K562 (cell line): ENCODE data around the gene MYOM3. TPM values are rescaled to one million over a fixed set of nuclear protein-coding genes. Genes with fewer than 3 reads are reported as not detected.

Experiments
- ATAC-seq: fragments of 200-7000 bp; cut with Tn5 transposase; 3 replicates; pipeline ENCODE4 v1.9.1; 2020; ENCODE audit warnings: moderate library complexity
- BruUV-seq: library from RNA; stranded (reverse); fragments of 400-500 nt; replicated peaks from 2 replicates; lab custom pipeline; 2021; lab: Mats Ljungman, UMichigan
- CTCF ChIA-PET: fragments of 300-600 bp; formaldehyde crosslinking; extraction: SDS; loops from one replicate; lab custom pipeline; 2021; ENCODE audit warnings: low intra/inter-chr PET ratio; lab: Yijun Ruan, JAX
- POLR2A ChIA-PET: fragments of 300-600, 350-650 bp; sonication (Branson Sonifier 250); formaldehyde crosslinking; extraction: SDS; loops from one replicate; lab custom pipeline; 2021; ENCODE audit warnings: antibody characterized with exemption, inconsistent platforms; lab: Yijun Ruan, JAX
- DNase-seq, 4 experiments: peaks; one replicate each; pipeline versions ENCODE4 v3.0.0 to v3.0.0-alpha.2; 2011 to 2018; ENCODE audit warnings: low spot score in 3 of 4, mixed read lengths in 3 of 4; ENCODE audit errors: extremely low read depth in 1 of 4
- FAIRE-seq: peaks from 2 replicates; lab custom pipeline; 2011; peaks lifted over from hg19 to GRCh38; lab: Jason Lieb, UNC
- H2AFZ ChIP-seq: 2 replicates; pipeline ENCODE4 v1.6.0; 2011; ENCODE audit warnings: low read depth, low read length, control low read depth, inconsistent platforms
- H3K27ac ChIP-seq: fragments of 200-600 bp; 3 replicates; pipeline ENCODE4 v1.8.0; 2011; ENCODE audit warnings: low read depth, mild to moderate bottlenecking, control low read depth, inconsistent platforms, low read length, moderate library complexity, mixed read lengths; ENCODE audit errors: extremely low read depth
- H3K27me3 ChIP-seq, 2 experiments: fragments of 300-600 bp in 1 of 2; 2 replicates in 1 of 2; 3 replicates in 1 of 2; pipeline versions ENCODE4 v1.6.0 to v1.8.0; 2011; ENCODE audit warnings: inconsistent platforms in 2 of 2, low read length in 2 of 2, mild to moderate bottlenecking in 1 of 2, mixed read lengths in 1 of 2, moderate library complexity in 1 of 2; ENCODE audit not compliant: control insufficient read depth in 2 of 2, insufficient read depth in 2 of 2
- H3K36me3 ChIP-seq: fragments of 300-600 bp; 3 replicates; pipeline ENCODE4 v1.8.0; 2011; ENCODE audit warnings: mild to moderate bottlenecking, low read length, inconsistent platforms; ENCODE audit not compliant: control insufficient read depth, insufficient read depth
- H3K4me1 ChIP-seq, 2 experiments: fragments of 200-600 bp in 1 of 2; replicated peaks in 1 of 2; 2 replicates in 1 of 2; 3 replicates in 1 of 2; pipeline versions ENCODE4 v1.5.1 to v1.8.0; 2011; ENCODE audit warnings: inconsistent platforms in 2 of 2, low read length in 2 of 2, mild to moderate bottlenecking in 1 of 2, mixed read lengths in 1 of 2, moderate library complexity in 1 of 2; ENCODE audit not compliant: control insufficient read depth in 2 of 2, insufficient read depth in 2 of 2
- H3K4me2 ChIP-seq: 2 replicates; pipeline ENCODE4 v1.6.1; 2011; ENCODE audit warnings: low read length, control low read depth, inconsistent platforms, mixed read lengths; ENCODE audit not compliant: insufficient read depth
- H3K4me3 ChIP-seq: fragments of 200-600 bp; sonication (generic), shearing (Covaris generic); 2 replicates; pipeline ENCODE4 v1.5.1; 2016; ENCODE audit warnings: control low read depth, inconsistent platforms
- H3K79me2 ChIP-seq: fragments of 200-600 bp; 3 replicates; pipeline ENCODE4 v1.8.0; 2011; ENCODE audit warnings: low read length, inconsistent platforms; ENCODE audit not compliant: control insufficient read depth, insufficient read depth
- H3K9ac ChIP-seq, 2 experiments: 2 replicates each; pipeline versions ENCODE4 v1.6.0 to v1.6.1; 2011; ENCODE audit warnings: low read depth in 2 of 2, low read length in 2 of 2, control low read depth in 1 of 2, inconsistent platforms in 1 of 2, mild to moderate bottlenecking in 1 of 2, mixed read lengths in 1 of 2; ENCODE audit not compliant: insufficient read depth in 1 of 2
- H3K9me1 ChIP-seq: one replicate; pipeline ENCODE4 v1.6.0; 2011; ENCODE audit warnings: inconsistent platforms, mild to moderate bottlenecking, low read length, moderate library complexity; ENCODE audit not compliant: control insufficient read depth, insufficient read depth
- H3K9me3 ChIP-seq: replicated peaks from 2 replicates; pipeline ENCODE4 v1.5.1; 2011; ENCODE audit warnings: low read depth, low read length, inconsistent platforms; ENCODE audit not compliant: control insufficient read depth, insufficient read depth
- H4K20me1 ChIP-seq: replicated peaks from 2 replicates; pipeline ENCODE4 v1.6.1; 2011; ENCODE audit warnings: low read length, inconsistent platforms, mixed read lengths; ENCODE audit not compliant: control insufficient read depth, insufficient read depth
- C11orf30 ChIP-seq: fragments of 450-650 bp; IDR thresholded peaks from 2 replicates; pipeline ENCODE4 v1.6.1; 2016; ENCODE audit warnings: low read depth, mild to moderate bottlenecking
- FOSL1 ChIP-seq: fragments of 200-800 bp; sonication (Bioruptor generic); conservative IDR thresholded peaks from 2 replicates; pipeline ENCODE4 v1.6.1; 2016; ENCODE audit warnings: missing genetic modification characterization, missing compliant biosample characterization
- ILF3 ChIP-seq: fragments of 450-650 bp; IDR thresholded peaks from 2 replicates; pipeline ENCODE4 v1.6.1; 2018; ENCODE audit warnings: antibody characterized with exemption, mild to moderate bottlenecking, moderate library complexity, borderline replicate concordance
- JUN ChIP-seq, 2 experiments: sonication (generic) in 1 of 2; formaldehyde crosslinking in 1 of 2; IDR thresholded peaks; 2 replicates each; pipeline versions ENCODE4 v1.6.1 to v1.8.0; 2012 to 2022; ENCODE audit warnings: borderline replicate concordance in 2 of 2, mild to moderate bottlenecking in 2 of 2, improper control_type of control experiment in 1 of 2, low read depth in 1 of 2, low read length in 1 of 2, missing genetic modification reagents in 1 of 2
- MAFK ChIP-seq: IDR thresholded peaks from 2 replicates; pipeline ENCODE4 v1.6.1; 2011; ENCODE audit warnings: low read length, improper control_type of control experiment
- NRF1 ChIP-seq, 2 experiments: fragments of 450-650 bp; IDR thresholded peaks in 1 of 2; conservative IDR thresholded peaks in 1 of 2; 2 replicates each; pipeline ENCODE4 v1.6.1; 2014; ENCODE audit warnings: mild to moderate bottlenecking in 2 of 2
- SMARCA4 ChIP-seq: fragments of 450-650 bp; IDR thresholded peaks from 2 replicates; pipeline ENCODE4 v1.6.1; 2016
- SMARCC2 ChIP-seq: fragments of 450-650 bp; IDR thresholded peaks from 2 replicates; pipeline ENCODE4 v1.6.1; 2017; ENCODE audit warnings: antibody characterized with exemption, moderate library complexity, mild to moderate bottlenecking, low read depth
- SMARCE1 ChIP-seq: fragments of 450-650 bp; IDR thresholded peaks from 2 replicates; pipeline ENCODE4 v1.7.1; 2016; ENCODE audit warnings: mild to moderate bottlenecking
- TBL1XR1 ChIP-seq, 2 experiments: IDR thresholded peaks; 2 replicates each; pipeline ENCODE4 v1.6.1; 2012; ENCODE audit warnings: improper control_type of control experiment in 2 of 2, low read length in 2 of 2, mild to moderate bottlenecking in 1 of 2
- YY1 ChIP-seq, 3 experiments: IDR thresholded peaks; 2 replicates each; pipeline ENCODE4 v1.6.1; 2011; ENCODE audit warnings: low read length in 2 of 3, mild to moderate bottlenecking in 2 of 3, moderate library complexity in 2 of 3, borderline replicate concordance in 1 of 3, control low read depth in 1 of 3, low read depth in 1 of 3; ENCODE audit not compliant: insufficient read depth in 3 of 3, insufficient replicate concordance in 2 of 3, control insufficient read depth in 1 of 3, insufficient read length in 1 of 3; ENCODE audit errors: extremely low read depth in 1 of 3
- ZNF316 ChIP-seq: fragments of 450-650 bp; IDR thresholded peaks from 2 replicates; pipeline ENCODE4 v1.6.1; 2016
- ZNF431 ChIP-seq: sonication (generic); formaldehyde crosslinking; IDR thresholded peaks from 2 replicates; pipeline ENCODE4 v1.8.0; 2022; ENCODE audit warnings: mild to moderate bottlenecking, missing genetic modification reagents
- WGBS: fragments of 100-300 bp; shearing (Covaris generic); methylation state at CpG from one replicate; pipeline ENCODE4 v1.1.6; 2016; ENCODE audit warnings: low coverage, mixed read lengths; ENCODE audit not compliant: insufficient coverage; ENCODE audit errors: missing lambda C conversion rate; 5-methylcytosine and 5-hydroxymethylcytosine counted together
- in situ Hi-C: fragments of 300-500 bp; cut with MboI; formaldehyde crosslinking; loops from 4 replicates; pipeline ENCODE4 v1.15.0; 2018; ENCODE audit warnings: inconsistent platforms, mixed read lengths
- intact Hi-C: fragments of 100-400 bp; cut with micrococcal nuclease; formaldehyde crosslinking; loops from 2 replicates; pipeline ENCODE4 v1.14.2; 2022
- polyA plus RNA-seq, 8 experiments: library from polyadenylated mRNA; depleted of rRNA in 4 of 8; stranded (reverse) in 5 of 8; unstranded in 3 of 8; fragments of >200 nt; fragmentation: Nextera tagmentation in 2 of 8; fragmentation: Illumina TruSeq in 1 of 8; extraction: Ambion mirVana in 2 of 8; extraction: Trizol in 1 of 8; gene quantifications; 2 replicates each; pipeline versions ENCODE4 v1.2.1 to v1.2.3, GENCODE V29; 2011 to 2014; ENCODE audit warnings: inconsistent platforms in 1 of 8, missing spikeins in 1 of 8
- total RNA-seq, 7 experiments: library from RNA; depleted of rRNA in 6 of 7; stranded (reverse); fragments of >200 nt in 6 of 7; fragmentation: Illumina TruSeq in 2 of 7; extraction: Trizol in 2 of 7; gene quantifications; 2 replicates each; pipeline versions ENCODE4 v1.2.1 to v1.2.3, GENCODE V29; 2011 to 2021; ENCODE audit warnings: low replicate concordance in 1 of 7
- TF ChIP-seq, protein P1 (sequence below), 2 experiments: fragments of 450-650 bp in 1 of 2; sonication (generic) in 1 of 2; formaldehyde crosslinking; conservative IDR thresholded peaks; 2 replicates each; pipeline versions ENCODE4 v1.4.0 to v1.8.1; 2020 to 2022; ENCODE audit warnings: mild to moderate bottlenecking in 1 of 2, missing genetic modification reagents in 1 of 2
- TF ChIP-seq, protein P2 (sequence below): sonication (generic); formaldehyde crosslinking; IDR thresholded peaks from 2 replicates; pipeline ENCODE4 v1.4.0; 2020; ENCODE audit warnings: mild to moderate bottlenecking, missing genetic modification reagents

The MYOM3 gene
- total and polyA plus RNA-seq, 9 of the 15 experiments (the other 6 are each of a cell fraction or from before 2014, with no cell fraction given): 0.01 TPM; not detected in 8

DNA sequence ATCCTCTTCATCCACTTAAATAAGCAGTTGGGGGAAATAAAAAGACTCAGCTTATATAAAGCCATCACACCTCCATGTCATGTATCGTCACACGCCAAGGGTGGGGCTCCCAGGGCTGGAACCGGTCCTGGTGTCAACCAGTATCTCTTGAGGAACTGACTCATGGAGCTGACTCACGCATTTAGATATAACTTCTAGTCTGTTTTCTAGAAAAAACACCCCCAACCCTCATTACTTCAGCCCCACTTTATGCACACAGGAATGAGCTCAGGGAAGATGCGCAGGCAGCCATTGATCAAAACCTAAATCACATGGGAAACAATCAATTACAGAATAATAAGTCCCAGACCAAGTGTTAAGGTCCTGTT lies 37.9 kb upstream of the MYOM3 start:
- no peaks in the 10 kb centered on the region for H3K9me1 ChIP-seq
- 0% methylated on average over 5 of the region's 5 CpGs for WGBS
- TF ChIP-seq MAFK (peak; percentile 50; the same call in 1 of the 2 replicates), TBL1XR1 (IDR thresholded peaks at IDR 0.05; ENCODE audit: low read length in 2 of 2) (0 out of 4 replicates have a peak, but pooled peaks of 1 of the 2 experiments have one; percentile 33), ILF3 (no peak), SMARCE1 (peak; percentile 78; the same call in 1 of the 2 replicates), SMARCC2 (0 out of 2 replicates have a peak, but pooled peaks have one; percentile 46), YY1 (IDR thresholded peaks at IDR 0.05; ENCODE audit: borderline replicate concordance in 1 of 3, control insufficient read depth in 1 of 3, extremely low read depth in 1 of 3, insufficient read depth in 3 of 3, insufficient read length in 1 of 3, insufficient replicate concordance in 2 of 3, low read depth in 1 of 3, low read length in 2 of 3) (peak in 1 of 3 experiments; percentile 45), C11orf30 (peak; percentile 54), ZNF316 (peak; percentile 36), SMARCA4 (peak; percentile 72), NRF1 (conservative IDR thresholded peaks at IDR 0.05 in 1 of 2, IDR thresholded peaks at IDR 0.05 in 1 of 2) (peak; percentile 70 to 73), FOSL1 (tag) (peak; percentile 99), JUN (IDR thresholded peaks at IDR 0.05; ENCODE audit: borderline replicate concordance, low read depth, low read length) (peak; percentile 86), JUN (CRISPR knock-in tag; IDR thresholded peaks at IDR 0.05; ENCODE audit: borderline replicate concordance) (no peak), ZNF431 (CRISPR knock-in tag) (no peak)
- TF ChIP-seq, protein P1, sequence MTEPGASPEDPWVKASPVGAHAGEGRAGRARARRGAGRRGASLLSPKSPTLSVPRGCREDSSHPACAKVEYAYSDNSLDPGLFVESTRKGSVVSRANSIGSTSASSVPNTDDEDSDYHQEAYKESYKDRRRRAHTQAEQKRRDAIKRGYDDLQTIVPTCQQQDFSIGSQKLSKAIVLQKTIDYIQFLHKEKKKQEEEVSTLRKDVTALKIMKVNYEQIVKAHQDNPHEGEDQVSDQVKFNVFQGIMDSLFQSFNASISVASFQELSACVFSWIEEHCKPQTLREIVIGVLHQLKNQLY (CRISPR knock-in tag; conservative IDR thresholded peaks at IDR 0.05): no peak
- TF ChIP-seq, protein P2, sequence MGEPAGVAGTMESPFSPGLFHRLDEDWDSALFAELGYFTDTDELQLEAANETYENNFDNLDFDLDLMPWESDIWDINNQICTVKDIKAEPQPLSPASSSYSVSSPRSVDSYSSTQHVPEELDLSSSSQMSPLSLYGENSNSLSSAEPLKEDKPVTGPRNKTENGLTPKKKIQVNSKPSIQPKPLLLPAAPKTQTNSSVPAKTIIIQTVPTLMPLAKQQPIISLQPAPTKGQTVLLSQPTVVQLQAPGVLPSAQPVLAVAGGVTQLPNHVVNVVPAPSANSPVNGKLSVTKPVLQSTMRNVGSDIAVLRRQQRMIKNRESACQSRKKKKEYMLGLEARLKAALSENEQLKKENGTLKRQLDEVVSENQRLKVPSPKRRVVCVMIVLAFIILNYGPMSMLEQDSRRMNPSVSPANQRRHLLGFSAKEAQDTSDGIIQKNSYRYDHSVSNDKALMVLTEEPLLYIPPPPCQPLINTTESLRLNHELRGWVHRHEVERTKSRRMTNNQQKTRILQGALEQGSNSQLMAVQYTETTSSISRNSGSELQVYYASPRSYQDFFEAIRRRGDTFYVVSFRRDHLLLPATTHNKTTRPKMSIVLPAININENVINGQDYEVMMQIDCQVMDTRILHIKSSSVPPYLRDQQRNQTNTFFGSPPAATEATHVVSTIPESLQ (CRISPR knock-in tag): 0 out of 2 replicates have a peak, but pooled peaks have one; percentile 39

More for the DNA sequence above, 37.9 kb upstream of the MYOM3 start:
- no TSS peak for BruUV-seq
- no peak overlapping the region; the same call in 1 of the 2 replicates for H3K4me3 ChIP-seq
- peaks cover 7 to 9% of the 10 kb centered on the region in 2 experiments; a peak in 3 of 5 replicates for H3K4me1 ChIP-seq
- DNase-seq: peak; percentile 78 to 80 (median 78)
- peak overlapping the region; percentile 53 for H2AFZ ChIP-seq
- intact Hi-C loops (loop anchor here (5.0 kb wide), 1 partner anchor 47 kb away; no protein-coding TSS in a partner anchor), in situ Hi-C loops (no loop called here)
- 0 out of 2 replicates have a peak, but pooled peaks cover 9% of the 10 kb centered on the region for H4K20me1 ChIP-seq
- peak overlapping the region in 1 of 2 experiments; percentile 72; a peak in 1 of 4 replicates for H3K9ac ChIP-seq
- H3K9me3 ChIP-seq: no peaks in the 10 kb centered on the region
- peak; percentile 88 for FAIRE-seq
- ChIA-PET CTCF (interaction anchor here (2.3 kb wide), 1 partner anchor 242 kb away, joined by 10 read pairs; no protein-coding TSS in a partner anchor), POLR2A (interaction anchor here (0.6 to 1.1 kb wide), 10 partner anchors 8 to 458 kb away, joined by 3 to 5 read pairs (median 3); partner anchors contain the start of gene RPL11)
- peak; percentile 80 for ATAC-seq
- peaks cover 35 to 54% of the 10 kb centered on the region in 2 experiments for H3K27me3 ChIP-seq
- H3K4me2 ChIP-seq: peak overlapping the region; percentile 75
- no peaks in the 10 kb centered on the region for H3K36me3 ChIP-seq
- H3K27ac ChIP-seq: no peak overlapping the region; the same call in 2 of the 3 replicates
- H3K79me2 ChIP-seq: no peaks in the 10 kb centered on the region
